Endothelial cell (in vitro differentiated cells): ENCODE data around the gene ICA1. TPM values are rescaled to one million over a fixed set of nuclear protein-coding genes. Genes with fewer than 3 reads are reported as not detected.

Experiments
- DNase-seq: peaks from one replicate; pipeline ENCODE4 v3.0.0; 2021; ENCODE audit warnings: low spot score
- H3K27ac Mint-ChIP-seq: one replicate; pipeline ENCODE4 v1.8.0; 2021; ENCODE audit warnings: mixed read lengths, inconsistent platforms; ENCODE audit not compliant: unreplicated experiment
- H3K27me3 Mint-ChIP-seq: one replicate; pipeline ENCODE4 v1.8.0; 2021; ENCODE audit warnings: mild to moderate bottlenecking, moderate library complexity, mixed read lengths, inconsistent platforms; ENCODE audit not compliant: unreplicated experiment
- H3K36me3 Mint-ChIP-seq: one replicate; pipeline ENCODE4 v1.8.0; 2021; ENCODE audit warnings: mild to moderate bottlenecking, low read depth, mixed read lengths, inconsistent platforms; ENCODE audit not compliant: unreplicated experiment
- H3K4me1 Mint-ChIP-seq: one replicate; pipeline ENCODE4 v1.8.0; 2021; ENCODE audit warnings: mild to moderate bottlenecking, mixed read lengths, inconsistent platforms; ENCODE audit not compliant: unreplicated experiment
- H3K4me3 Mint-ChIP-seq: one replicate; pipeline ENCODE4 v1.8.0; 2021; ENCODE audit warnings: mild to moderate bottlenecking, mixed read lengths, inconsistent platforms; ENCODE audit not compliant: unreplicated experiment
- H3K9me3 Mint-ChIP-seq: one replicate; pipeline ENCODE4 v1.8.0; 2021; ENCODE audit warnings: mixed read lengths, inconsistent platforms; ENCODE audit not compliant: unreplicated experiment
- CTCF ChIP-seq: fragments of 200-600 bp; sonication (generic); IDR thresholded peaks from one replicate; pipeline ENCODE4 v1.5.0; 2021; ENCODE audit warnings: antibody characterized with exemption; ENCODE audit not compliant: unreplicated experiment
- total RNA-seq: library from RNA; stranded (reverse); fragmentation: NEBNext Ultra II Directional; extraction: Animal tissue kit (Norgen Biotek cat#: 25700); gene quantifications from one replicate; pipeline ENCODE4 v1.2.1, GENCODE V29; 2021; ENCODE audit not compliant: unreplicated experiment

ICA1 gene
- total RNA-seq, 1 donor from 2014 or later, result 91.4 TPM

GRCh38 chr7:8175929-8176369 is 86.0 kb downstream of the ICA1 start:
- no peak for DNase-seq
- H3K36me3 Mint-ChIP-seq, result peaks cover 4% of the 10 kb centered on the region
- TF ChIP-seq CTCF, result no peak
- no peaks in the 10 kb centered on the region for H3K9me3 Mint-ChIP-seq
- no peak overlapping the region for H3K4me3 Mint-ChIP-seq
- H3K4me1 Mint-ChIP-seq, result peaks cover 43% of the 10 kb centered on the region
- H3K27me3 Mint-ChIP-seq, result peaks cover 2% of the 10 kb centered on the region
- H3K27ac Mint-ChIP-seq, result peak overlapping the region; percentile 53

- Mint-ChIP-seq H3K9me3 (no peaks in the 10 kb centered on the region), H3K27ac (no peak overlapping the region), H3K36me3 (peaks cover 4% of the 10 kb centered on the region), H3K4me3 (no peak overlapping the region), H3K4me1 (peaks cover 38% of the 10 kb centered on the region), H3K27me3 (peaks cover 2% of the 10 kb centered on the region)
- no peak for TF ChIP-seq CTCF
- no peak for DNase-seq
Measured at GRCh38 chr7:8172372-8173354, 89.3 kb downstream of the ICA1 start.

GRCh38 chr7:8169171-8169570 is 92.8 kb downstream of the ICA1 start:
- TF ChIP-seq CTCF, result no peak
- Mint-ChIP-seq H3K9me3 (no peaks in the 10 kb centered on the region), H3K27ac (no peak overlapping the region), H3K4me1 (peaks cover 6% of the 10 kb centered on the region), H3K4me3 (no peak overlapping the region), H3K27me3 (no peaks in the 10 kb centered on the region), H3K36me3 (peaks cover 1% of the 10 kb centered on the region)
- no peak for DNase-seq

GRCh38 chr7:8168336-8168735 is 93.6 kb downstream of the ICA1 start:
- Mint-ChIP-seq H3K4me1 (no peaks in the 10 kb centered on the region), H3K36me3 (peaks cover 5% of the 10 kb centered on the region), H3K27me3 (peaks cover 4% of the 10 kb centered on the region), H3K27ac (no peak overlapping the region), H3K4me3 (no peak overlapping the region), H3K9me3 (no peaks in the 10 kb centered on the region)
- DNase-seq, result no peak
- TF ChIP-seq CTCF, result no peak

GRCh38 chr7:8165150-8165549 is 96.8 kb downstream of the ICA1 start:
- Mint-ChIP-seq H3K36me3 (peaks cover 11% of the 10 kb centered on the region), H3K9me3 (no peaks in the 10 kb centered on the region), H3K27ac (no peak overlapping the region), H3K27me3 (peaks cover 4% of the 10 kb centered on the region), H3K4me1 (peaks cover 11% of the 10 kb centered on the region), H3K4me3 (no peak overlapping the region)
- TF ChIP-seq CTCF, result no peak
- no peak for DNase-seq
